Iris pigment epithelial cell (primary cell): ENCODE results near the gene ARHGEF1.

ENCODE experiments used
- DNase-seq: peaks from one replicate; pipeline ENCODE4 v3.0.0-alpha.2; 2011; ENCODE audit warnings: low read depth

ARHGEF1 gene

GRCh38 chr19:41882568-41883462, at the start of gene ARHGEF1:
ARHGEF1 (plus strand) TSS chr19:41883184; CDS start chr19:41888083, 4,899 bp downstream.
- DNase-seq: no peak

GRCh38 chr19:41837981-41838708, 44.8 kb upstream of the ARHGEF1 start:
- DNase-seq: no peak

- DNase-seq: no peak
Measured at GRCh38 chr19:41839211-41839610, 43.8 kb upstream of the ARHGEF1 start.

GRCh38 chr19:41843371-41843770, 39.6 kb upstream of the ARHGEF1 start:
- no peak for DNase-seq

- no peak for DNase-seq
Measured at GRCh38 chr19:41844601-41845000, 38.4 kb upstream of the ARHGEF1 start, which contains the start of gene LYPD4. LYPD4 (minus strand) TSS chr19:41844683; CDS start chr19:41839285, 5,398 bp downstream.

- no peak for DNase-seq
Measured at GRCh38 chr19:41845001-41845050, 38.2 kb upstream of the ARHGEF1 start, which contains the start of gene DMRTC2. DMRTC2 (plus strand) TSS chr19:41845042; CDS start chr19:41847429, 2,387 bp downstream.

- no peak for DNase-seq
Measured at GRCh38 chr19:41845051-41845590, 37.9 kb upstream of the ARHGEF1 start.

- no peak for DNase-seq
Measured at GRCh38 chr19:41847351-41848105, 35.5 kb upstream of the ARHGEF1 start.

GRCh38 chr19:41848666-41849065, 34.3 kb upstream of the ARHGEF1 start:
- DNase-seq: no peak

GRCh38 chr19:41849067-41849466, 33.9 kb upstream of the ARHGEF1 start:
- no peak for DNase-seq

GRCh38 chr19:41850381-41850780, 32.6 kb upstream of the ARHGEF1 start:
- no peak for DNase-seq

- DNase-seq: no peak
Measured at GRCh38 chr19:41851456-41851855, 31.5 kb upstream of the ARHGEF1 start.

GRCh38 chr19:41853344-41853743, 29.6 kb upstream of the ARHGEF1 start:
- DNase-seq: no peak

GRCh38 chr19:41853768-41854167, 29.2 kb upstream of the ARHGEF1 start:
- DNase-seq: no peak

GRCh38 chr19:41859213-41859617, 23.8 kb upstream of the ARHGEF1 start:
- DNase-seq: no peak

- peak; percentile 98 for DNase-seq
Measured at GRCh38 chr19:41859618-41860418, 23.2 kb upstream of the ARHGEF1 start, which contains the start of gene RPS19. RPS19 (plus strand) TSS chr19:41860255; CDS start chr19:41860775, 520 bp downstream.

- DNase-seq: no peak
Measured at GRCh38 chr19:41860419-41861115, 22.4 kb upstream of the ARHGEF1 start.

GRCh38 chr19:41861116-41861768, 21.7 kb upstream of the ARHGEF1 start:
- no peak for DNase-seq

GRCh38 chr19:41861846-41862245, 21.1 kb upstream of the ARHGEF1 start:
- no peak for DNase-seq

- DNase-seq: no peak
Measured at GRCh38 chr19:41862445-41862986, 20.5 kb upstream of the ARHGEF1 start.
